GM18498 (cell line): ENCODE measurements around the gene DGKG.

Experiments used
- ATAC-seq: cut with Tn5 transposase; IDR thresholded peaks from one replicate; pipeline ENCODE4 v1.9.1; 2021; ENCODE audit warnings: mild to moderate bottlenecking, moderate library complexity; ENCODE audit not compliant: unreplicated experiment

Gene DGKG

DNA sequence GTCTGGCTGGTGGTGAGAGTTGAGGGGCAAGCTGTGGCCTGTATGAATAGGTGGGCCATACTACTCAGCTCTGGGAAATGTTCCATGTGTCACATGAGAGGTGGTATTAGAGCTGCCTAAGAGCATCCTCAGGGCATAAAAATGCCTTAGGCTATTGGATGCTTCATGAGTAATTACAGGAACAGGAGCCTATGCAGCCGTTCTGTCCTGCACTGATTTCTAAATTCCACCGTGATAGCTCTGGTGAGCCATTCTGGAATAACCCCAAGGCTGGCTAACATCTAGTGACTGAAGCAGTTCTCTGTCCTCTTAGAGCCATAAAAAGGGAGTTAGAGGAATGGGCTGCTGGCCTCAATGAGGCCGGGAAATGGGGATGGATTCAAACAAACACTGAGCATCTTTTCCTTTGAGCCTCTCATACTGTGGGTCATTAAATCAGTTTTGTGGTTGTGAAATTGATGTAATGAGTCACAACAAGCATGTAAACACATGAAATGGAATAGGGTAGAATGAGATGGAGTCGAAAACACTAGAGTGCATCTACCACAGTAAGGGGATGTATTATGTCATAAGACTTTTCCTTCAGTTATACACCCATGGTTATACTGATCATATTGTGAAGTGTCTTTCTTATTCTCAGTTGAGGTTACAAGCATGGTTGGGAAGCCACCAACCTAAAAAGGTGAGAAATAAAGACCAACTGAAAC is 41.0 kb downstream of the DGKG start:
- ATAC-seq: no peak

DNA sequence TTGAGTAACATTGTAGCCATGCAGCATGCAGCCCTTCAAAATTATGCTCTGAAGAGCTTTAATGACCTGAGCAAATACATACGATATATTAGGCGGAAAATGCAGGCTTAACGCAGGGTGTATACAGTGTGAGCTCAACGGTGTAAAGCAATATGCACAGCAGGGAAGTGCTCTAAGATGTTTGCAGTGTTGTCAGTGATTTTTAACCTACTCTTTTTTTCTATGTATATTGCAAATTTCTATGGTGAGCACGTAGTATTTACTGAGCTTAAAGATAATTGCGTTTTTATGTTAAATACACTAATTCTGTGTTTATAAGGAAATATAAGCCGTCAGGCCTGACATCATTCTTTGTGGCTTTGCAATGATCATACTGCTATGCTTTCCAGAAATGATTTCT is 42.1 kb downstream of the DGKG start:
- no peak for ATAC-seq

DNA sequence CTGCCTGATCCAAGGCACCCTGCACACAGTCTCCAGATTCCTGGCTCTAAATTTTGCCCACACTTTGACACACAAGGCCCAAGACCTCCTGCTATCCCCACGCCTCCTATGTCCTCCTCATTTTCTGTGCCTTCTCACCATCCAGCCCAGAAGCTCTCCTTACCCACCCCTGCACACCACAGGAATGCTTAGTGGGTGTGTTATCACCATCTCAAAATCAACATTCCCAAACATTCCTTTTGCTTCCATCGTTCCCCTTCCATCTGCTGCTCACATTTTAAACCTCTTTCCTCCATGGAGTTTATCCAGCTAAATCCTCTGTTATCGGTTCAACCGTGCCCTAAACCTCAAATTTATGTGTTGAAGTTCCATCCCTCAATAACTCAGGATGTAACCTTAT is 43.9 kb downstream of the DGKG start:
- no peak for ATAC-seq

DNA sequence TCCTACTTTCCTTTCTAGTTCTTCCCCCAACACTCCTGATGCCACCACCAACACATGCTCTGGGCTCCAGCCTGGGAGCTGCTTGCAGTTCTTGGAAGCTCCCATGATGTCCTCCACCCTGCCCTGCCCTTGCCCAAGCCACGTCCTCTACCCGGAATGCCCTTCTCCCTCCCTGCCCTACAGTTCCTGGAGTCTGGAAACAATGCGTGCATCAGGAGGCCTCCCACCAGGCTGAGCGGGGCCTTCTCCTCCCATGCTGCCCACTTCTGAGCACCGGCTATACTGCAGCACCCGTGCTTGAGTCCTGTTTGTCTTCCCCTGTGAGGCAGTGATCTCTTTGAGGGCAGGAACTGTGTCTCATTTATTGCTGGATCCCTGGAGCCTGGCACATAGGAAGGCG is 44.6 kb downstream of the DGKG start:
- no peak for ATAC-seq

DNA sequence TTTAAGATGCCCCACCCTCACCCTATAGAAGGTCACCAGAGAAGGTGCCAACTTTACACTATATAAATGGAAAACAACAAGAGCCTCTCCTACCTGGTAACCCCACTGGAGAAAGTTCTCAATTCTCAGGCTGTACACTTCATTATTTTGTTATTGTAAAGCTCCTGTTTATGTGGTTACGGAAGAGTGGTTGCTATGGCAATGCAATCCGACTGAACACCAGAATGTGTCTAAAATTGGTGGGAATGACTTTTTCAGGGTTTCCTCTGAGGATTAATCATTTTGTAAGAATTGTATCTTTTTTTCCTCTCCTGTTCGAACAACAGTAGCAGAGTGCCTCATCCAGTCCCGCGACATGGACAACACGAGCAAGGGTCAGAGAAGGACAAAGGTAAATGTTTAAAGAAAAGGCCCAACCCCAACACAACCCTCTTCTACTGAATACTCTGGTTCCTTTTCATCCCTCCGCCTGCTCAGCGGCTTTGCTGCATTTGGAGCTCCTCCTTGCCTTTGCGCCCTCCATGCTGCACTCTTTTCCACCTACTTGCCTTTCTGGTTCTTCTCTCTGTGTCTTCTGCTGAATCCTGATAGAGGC is 45.3 kb downstream of the DGKG start:
- ATAC-seq: no peak

DNA sequence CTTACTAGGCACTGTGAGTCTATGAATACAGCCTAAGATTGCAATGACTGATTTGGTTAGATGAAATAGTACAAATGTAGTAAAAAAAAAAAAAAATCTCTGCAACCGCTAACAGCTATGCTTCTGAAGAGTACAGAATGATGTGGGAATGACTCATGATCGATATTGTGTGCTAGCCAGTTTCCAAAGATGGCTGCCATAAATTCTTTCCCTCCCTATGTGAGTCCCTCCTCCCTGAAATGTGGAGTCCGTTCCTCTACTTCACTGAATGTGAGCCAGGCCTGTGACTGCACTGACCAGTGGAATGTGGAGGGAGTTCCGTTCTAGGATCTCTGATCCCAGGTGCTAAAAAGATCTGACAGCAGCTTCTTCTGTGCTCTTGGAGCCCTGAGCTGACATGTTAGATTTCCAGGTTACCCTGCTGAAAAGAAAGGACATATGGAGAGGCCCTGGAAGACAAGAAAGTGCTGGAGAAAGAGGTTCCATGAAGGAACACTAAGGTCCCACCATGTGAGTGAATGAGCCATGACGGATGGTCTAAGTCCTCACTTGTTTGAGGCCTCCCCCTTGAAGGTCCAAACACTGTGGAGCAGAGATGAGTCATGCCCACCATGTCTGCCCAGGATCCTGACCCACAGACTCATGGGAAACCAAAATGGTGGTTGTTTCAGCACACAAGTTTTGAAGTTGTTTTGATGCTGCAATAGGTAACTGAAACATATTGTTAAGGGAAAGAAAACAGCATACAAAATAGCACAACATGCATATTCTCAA is 46.3 kb downstream of the DGKG start:
- ATAC-seq: no peak

DNA sequence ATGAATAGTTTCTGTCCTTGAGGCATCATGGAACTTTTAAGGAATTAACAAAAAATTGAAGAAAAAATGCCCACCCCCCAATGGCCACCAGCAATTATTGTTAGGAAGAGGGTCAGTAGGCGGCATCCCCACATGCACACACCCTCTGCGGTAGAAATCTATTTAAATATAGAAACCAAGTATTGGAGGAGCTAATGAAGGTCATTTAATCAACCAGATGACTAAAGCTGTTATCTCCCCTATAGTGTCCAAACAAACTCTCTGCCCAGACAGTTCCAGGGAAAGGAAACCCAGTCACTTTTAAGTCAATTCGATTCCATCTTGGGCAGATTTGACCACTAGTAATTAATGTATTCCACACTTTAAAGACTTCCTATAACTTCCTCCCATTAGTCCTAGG is 47.1 kb downstream of the DGKG start:
- no peak for ATAC-seq

DNA sequence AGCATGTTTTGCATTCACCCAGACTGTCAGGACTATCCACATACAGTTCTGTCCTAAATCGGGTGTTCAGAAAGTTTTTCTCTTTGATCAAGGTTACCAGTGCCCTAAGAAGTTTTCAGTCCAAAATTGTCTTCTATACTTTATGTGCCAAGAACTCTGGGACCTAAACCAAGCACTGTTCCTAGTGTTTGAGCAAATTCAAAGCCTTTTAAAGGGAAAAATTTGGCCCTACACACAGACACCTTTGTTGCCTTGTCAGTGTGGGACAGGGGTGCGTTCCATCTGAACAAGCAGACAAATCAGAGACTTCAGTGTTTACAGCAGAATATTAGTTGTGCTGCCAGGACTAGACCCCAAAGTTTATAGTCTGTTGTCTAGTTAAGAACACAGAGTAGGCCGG is 50.6 kb downstream of the DGKG start:
- ATAC-seq: no peak

DNA sequence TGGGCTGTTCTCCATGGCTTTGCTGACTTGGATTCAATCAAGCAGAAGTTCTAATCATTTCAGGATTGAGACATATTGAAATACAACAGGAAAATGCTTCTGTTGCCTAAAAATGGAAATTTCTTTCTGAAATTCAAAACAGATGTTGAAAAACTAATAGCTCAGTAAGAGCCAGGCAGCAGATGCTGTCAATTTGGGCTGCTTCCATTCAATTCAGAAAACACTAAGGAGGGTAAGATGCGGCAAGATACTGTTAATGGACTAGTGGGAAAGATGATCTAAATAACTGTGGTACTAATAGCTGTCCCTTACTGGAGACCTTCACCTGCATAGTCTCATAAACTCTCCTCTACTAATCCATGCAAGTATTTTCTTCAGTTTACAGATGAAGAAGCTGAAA is 53.5 kb downstream of the DGKG start:
- no peak for ATAC-seq

DNA sequence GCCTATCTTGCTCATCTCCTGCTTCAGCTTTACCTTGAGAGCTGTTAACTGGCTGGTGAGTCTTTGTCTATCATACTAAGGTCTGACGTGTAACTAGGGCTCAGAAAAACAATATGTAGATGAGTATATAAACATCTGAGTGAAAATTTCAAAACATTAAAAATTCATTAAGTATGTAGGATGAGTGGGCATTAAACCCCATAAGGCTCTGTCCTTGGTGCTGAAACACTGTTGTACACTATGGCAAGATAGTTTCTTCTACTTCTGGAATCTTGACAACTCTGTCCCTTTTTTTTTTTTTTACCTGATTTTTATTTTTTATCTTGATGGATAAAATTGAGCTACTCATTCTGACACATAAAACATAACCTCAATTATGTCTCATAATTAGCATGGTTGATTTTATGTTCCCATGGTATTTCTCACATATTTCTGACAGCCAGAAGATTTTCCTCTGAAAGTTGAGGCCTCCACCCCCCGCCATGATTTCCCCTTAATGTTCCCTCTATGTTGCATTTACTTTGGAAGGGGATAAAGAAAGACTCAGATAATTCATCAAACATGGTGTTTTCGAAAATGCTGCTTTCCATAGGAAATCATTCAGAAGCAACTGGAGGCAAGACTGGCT is 54.3 kb downstream of the DGKG start:
- ATAC-seq: no peak

DNA sequence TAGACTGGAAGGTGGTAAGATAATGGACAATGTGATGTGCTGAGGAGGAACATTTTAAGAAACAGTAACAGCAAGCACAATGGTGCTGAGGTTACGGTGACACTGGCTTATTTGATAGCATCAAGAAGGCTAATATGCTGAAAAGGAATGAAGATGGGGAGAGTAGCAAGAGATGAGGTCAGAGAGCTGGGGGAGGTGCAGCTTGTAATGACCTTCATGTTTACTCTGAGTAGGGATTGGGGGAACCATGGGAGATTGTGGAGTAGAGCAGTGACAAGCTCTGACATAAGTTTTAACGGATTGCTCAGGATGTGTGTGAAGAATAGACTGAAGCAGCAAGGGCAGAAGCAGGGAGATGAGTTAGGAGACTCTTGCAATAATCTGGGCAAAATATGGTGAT is 56.7 kb downstream of the DGKG start:
- ATAC-seq: no peak

DNA sequence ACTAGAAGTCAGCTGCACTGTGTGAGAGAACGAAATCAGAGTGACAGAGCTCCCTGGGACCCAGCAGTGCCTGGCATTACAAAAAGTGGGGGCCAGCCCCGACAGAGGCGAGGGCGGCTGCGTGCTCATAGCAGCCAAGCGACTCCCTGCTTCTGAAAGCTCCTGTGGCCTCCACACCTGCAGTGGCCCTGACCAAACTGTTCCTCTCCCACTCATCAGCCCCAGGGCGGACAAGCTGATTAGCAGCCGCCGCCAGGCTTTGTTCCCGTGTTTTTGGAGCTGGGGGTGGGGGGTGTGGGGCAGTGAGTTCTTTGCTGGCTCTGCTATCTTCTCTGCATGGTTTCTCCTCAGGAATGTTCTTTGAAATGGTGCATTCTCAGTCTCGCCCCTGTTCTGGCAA is 58.1 kb downstream of the DGKG start:
- no peak for ATAC-seq

DNA sequence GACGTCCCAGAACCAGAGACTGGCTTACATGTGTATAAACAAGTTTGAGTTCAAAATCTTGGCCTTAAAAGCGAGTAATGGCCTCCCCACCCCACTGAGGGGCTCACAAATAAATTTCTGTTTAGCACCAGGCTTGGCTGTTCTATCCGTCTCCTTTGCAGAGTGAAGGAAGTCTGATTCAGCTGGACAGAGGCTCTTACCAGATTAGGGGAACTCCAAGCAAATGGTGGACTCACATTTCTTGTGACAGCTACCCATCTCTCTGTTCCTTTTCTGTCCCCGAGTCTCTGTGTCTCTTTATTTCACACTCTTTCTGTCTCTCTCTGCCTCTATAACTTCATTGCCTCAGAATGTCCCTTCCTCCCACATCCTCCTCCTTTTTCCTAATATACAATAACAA is 62.7 kb downstream of the DGKG start:
- no peak for ATAC-seq

DNA sequence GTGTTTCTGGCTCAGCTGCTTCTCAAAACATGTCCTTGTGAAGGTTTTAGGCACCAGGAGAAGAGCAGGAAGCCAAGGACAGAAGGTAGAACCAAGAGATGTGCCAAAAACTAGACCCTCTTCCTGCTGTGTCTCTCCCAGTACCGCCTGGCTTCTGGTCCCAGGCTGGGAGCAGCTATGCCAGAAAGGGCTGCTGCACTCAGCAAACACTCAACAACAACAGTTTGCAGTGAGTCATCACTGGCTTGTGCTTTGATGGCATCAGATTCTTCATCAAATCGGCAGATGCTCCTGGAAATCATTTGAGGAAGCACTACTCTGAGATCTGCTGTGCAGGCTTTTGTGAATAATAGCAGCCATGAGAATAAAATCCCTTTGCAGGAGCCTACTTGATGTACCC is 63.2 kb downstream of the DGKG start:
- ATAC-seq: no peak

DNA sequence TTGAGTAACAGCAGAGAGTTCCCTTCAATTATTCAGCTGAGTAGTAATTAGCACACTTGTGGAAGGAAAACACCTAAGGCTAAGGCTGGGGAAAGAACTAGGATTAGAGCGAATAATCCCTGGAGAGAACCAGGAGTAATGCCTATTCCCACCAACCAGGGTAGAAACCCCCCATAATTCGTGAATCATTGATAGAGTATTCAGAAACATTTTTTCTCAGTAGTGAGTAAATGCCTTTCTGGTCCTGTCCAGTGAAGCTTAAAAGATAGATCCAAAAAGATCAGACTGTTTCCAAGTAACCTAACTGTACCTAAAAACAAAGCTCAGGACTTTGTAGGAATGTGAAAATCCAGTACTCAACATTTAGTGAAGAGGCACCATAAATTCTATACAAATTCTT is 71.2 kb downstream of the DGKG start:
- ATAC-seq: no peak

DNA sequence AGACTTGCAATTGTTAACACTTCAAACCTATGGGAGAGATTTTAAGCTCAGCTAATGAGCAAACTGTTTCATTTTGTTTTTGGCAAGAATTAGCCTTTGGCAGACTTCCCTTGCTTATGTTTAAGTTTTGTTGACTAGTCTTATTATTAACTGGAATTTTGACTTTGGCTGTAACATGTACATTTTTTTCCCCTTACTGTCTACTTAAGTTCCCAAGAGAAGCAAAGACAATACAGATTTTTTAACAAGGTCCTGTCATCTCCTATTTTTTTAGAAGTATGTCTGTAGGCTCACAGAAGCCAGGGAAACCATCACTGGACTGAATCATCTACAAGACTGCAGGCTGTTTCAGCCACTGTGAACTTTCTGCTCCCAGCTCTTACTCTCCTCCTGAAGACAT is 74.3 kb downstream of the DGKG start:
- no peak for ATAC-seq

DNA sequence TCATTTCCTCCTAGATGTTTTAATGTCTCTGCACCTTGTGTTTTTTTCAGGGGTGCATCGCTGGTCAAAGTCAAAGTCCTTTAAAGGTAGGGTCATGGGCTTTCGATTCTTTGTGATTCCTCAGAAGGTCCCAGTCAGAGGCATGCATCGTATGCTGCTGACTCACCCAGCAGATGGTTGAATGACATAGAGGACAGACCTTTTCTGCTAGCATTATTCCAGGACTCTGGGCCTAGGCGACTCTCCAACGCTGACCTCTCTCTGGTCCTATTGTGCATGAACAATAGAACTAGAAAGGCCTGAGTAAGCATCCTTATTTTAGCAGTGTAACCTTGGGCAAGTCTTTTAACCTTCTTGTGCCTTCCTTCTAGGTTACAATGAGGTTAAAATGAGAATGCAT is 75.9 kb downstream of the DGKG start:
- no peak for ATAC-seq

DNA sequence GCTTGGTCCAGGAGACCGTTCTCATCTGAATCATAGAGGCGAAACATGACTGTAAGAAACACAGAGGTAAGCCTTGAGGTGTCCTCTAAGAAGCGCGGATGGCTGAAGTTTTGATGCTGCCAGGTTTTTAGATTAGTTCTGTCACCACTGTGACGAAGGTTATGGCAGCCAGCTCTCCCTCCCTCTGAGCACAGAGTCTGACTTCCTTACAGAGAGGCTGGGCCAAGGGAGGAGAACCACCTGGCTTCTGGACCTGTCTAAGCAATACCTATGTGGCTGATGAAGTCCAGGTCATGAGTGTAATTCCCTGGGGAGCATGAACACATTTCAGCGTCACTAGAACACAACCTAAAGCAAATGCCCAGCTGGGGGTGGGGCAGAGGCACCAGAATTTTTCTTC is 77.4 kb downstream of the DGKG start:
- no peak for ATAC-seq

DNA sequence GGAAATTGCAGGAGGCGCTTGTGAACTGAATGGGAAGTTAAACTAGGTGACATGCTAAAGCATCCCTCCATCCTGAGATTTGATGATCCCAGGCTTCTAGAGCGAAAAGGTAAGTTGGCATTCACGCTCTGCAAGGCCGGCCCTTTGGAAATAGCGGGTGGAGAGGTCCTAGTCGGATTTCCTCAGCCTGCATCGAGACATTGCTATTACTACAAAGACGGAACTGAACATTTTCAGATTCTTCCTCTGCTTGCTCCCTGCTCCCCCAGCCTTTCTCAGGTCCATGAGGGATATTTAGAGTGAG is 77.7 kb downstream of the DGKG start:
- no peak for ATAC-seq

DNA sequence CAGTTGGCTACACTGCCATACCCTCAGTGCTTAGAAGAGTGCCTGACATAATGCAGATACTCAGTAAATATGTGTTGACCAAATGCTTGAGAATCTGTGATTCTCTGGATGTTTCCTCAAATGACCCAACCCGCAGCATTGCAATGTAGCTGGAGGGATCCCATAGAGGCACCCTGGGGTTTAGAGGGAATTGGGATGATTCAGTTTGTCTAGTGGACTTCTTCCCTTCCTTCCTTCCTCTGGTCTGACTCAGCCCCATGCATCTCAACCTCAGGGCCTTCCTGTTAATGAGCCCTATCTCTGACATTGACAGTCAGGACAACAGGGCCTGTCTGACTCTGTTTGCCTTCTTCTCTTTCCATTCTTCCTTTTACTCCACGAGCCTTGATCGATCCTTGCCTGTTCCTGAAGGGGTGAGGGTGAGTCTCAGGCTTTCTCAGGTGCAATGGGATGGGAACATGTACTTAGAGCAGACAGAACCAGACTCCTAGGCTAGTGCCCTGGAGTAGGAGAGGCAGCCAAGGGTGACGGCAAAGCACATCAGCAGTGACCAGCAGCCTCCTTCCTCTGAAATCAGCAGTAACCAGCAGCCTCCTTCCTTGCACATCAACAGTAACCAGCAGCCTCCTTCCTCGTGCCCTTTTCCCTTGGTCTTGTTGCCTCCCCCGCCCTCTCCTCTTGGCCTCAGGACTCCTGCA is 78.2 kb downstream of the DGKG start:
- ATAC-seq: no peak

DNA sequence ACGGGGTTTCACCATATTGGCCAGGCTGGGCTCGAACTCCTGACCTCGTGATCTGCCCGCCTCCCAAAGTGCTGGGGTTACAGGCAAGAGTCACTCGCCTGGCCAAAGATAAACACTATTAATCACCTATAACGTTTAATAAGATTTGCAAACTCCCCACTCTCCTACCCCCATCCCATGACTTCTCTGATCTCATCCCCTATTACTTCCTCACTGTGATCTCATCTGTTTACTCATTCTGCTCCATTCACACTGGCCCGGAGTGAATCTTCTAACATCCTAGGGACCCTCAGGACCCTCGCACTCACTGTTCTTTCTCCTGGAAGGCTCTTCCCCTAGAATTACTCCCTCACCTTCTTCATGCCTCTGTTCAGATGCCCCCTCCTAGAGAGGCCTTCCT is 78.9 kb downstream of the DGKG start:
- no peak for ATAC-seq

DNA sequence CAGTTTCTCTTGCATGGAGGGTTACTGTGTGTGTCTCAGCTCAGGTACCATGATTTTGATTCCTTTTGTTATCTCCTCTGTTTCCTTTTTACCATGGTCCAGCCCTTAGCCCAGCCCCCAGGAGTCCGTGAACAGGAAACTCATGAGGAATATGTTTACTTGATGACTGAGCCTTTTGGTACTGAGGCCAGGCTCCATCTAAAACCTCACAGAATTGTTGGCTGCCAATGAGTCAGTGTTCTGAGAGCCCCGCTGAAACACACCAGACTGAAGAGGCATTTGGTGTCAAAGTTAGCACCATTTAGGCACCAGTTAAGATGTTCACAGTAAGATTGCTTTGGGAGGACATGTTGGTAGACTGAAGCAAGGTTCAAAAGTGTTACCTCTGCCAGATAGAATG is 80.9 kb downstream of the DGKG start:
- ATAC-seq: no peak
